SU-DHL-6 (cell line): ENCODE data around the gene NFIA.

Experiments used
- EZH2phosphoT487 ChIP-seq: fragments of 200-600 bp; sonication (generic), shearing (Covaris generic); conservative IDR thresholded peaks from 2 replicates; pipeline ENCODE4 v1.6.1; 2018; ENCODE audit warnings: mild to moderate bottlenecking, antibody characterized with exemption, low read length, moderate library complexity, mixed read lengths
- TF ChIP-seq, protein P1 (sequence below): fragments of 200-600 bp; sonication (generic); IDR thresholded peaks from one replicate; pipeline ENCODE4 v1.5.1; 2017; ENCODE audit warnings: antibody characterized with exemption, mild to moderate bottlenecking, low read length, moderate library complexity; ENCODE audit not compliant: insufficient read depth, poor library complexity, severe bottlenecking

DNA sequence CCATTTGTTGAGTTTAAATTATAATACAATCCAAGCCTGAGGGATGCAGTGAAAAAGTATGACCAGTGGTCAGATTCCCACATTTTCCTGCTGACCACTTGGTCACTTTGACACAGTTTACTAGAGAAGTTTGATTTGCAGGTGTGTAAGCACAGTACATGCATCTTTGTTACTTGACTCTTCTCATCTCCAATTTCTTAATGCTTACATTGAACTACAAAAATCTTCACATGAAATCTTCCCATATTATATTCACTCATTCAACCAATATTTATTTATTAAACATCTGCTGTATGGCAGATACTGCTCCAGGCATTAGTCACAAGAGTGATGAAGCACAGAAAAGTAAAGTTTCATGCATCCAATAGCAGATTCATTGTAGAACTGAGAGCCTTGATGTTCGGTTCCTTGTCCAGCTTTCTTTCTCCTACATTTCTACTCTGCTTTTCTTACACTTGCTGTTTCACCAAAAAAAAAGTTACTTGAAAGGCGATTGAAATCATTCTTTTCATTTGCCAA lies 211.7 kb downstream of the NFIA start:
- TF ChIP-seq, protein P1, sequence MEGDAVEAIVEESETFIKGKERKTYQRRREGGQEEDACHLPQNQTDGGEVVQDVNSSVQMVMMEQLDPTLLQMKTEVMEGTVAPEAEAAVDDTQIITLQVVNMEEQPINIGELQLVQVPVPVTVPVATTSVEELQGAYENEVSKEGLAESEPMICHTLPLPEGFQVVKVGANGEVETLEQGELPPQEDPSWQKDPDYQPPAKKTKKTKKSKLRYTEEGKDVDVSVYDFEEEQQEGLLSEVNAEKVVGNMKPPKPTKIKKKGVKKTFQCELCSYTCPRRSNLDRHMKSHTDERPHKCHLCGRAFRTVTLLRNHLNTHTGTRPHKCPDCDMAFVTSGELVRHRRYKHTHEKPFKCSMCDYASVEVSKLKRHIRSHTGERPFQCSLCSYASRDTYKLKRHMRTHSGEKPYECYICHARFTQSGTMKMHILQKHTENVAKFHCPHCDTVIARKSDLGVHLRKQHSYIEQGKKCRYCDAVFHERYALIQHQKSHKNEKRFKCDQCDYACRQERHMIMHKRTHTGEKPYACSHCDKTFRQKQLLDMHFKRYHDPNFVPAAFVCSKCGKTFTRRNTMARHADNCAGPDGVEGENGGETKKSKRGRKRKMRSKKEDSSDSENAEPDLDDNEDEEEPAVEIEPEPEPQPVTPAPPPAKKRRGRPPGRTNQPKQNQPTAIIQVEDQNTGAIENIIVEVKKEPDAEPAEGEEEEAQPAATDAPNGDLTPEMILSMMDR: no peak
- TF ChIP-seq EZH2phosphoT487: no peak
